Activated CD8-positive, alpha-beta T cell treated with anti-CD3 and anti-CD28 coated beads, Interleukin-2, amount 10 ng/mL, durations not matched to agents 7 days and 5 days (primary cell): Measurements from ENCODE around the gene AKT1S1. TPM values are rescaled to one million over a fixed set of nuclear protein-coding genes. Genes with fewer than 3 reads are reported as not detected.

ENCODE experiments used
- ATAC-seq: fragments of 150-1000 bp; cut with Tn5 transposase; one replicate; pipeline ENCODE4 v1.10.0; 2021; ENCODE audit warnings: moderate library complexity
- CTCF ChIA-PET: fragments of 350-600 bp; sonication (Branson Sonifier 250); formaldehyde crosslinking; loops from one replicate; lab custom pipeline; 2021; ENCODE audit warnings: antibody characterized with exemption; lab: Charles Lee
- POLR2A ChIA-PET: fragments of 350-600 bp; sonication (Branson Sonifier 250); formaldehyde crosslinking; loops from one replicate; lab custom pipeline; 2021; ENCODE audit warnings: antibody characterized with exemption; lab: Charles Lee
- DNase-seq: peaks from one replicate; pipeline ENCODE4 v3.0.0-alpha.2; 2020
- H3K27ac Mint-ChIP-seq: one replicate; pipeline ENCODE4 v1.8.0; 2021; ENCODE audit warnings: mild to moderate bottlenecking, mixed read lengths
- H3K27me3 Mint-ChIP-seq: one replicate; pipeline ENCODE4 v1.8.0; 2021; ENCODE audit warnings: low read depth, mixed read lengths
- H3K36me3 Mint-ChIP-seq: one replicate; pipeline ENCODE4 v1.8.0; 2021; ENCODE audit warnings: low read depth, mixed read lengths
- H3K4me1 Mint-ChIP-seq: one replicate; pipeline ENCODE4 v1.8.0; 2021; ENCODE audit warnings: low read depth, mixed read lengths
- H3K4me3 Mint-ChIP-seq: one replicate; pipeline ENCODE4 v1.8.0; 2021; ENCODE audit warnings: mild to moderate bottlenecking, mixed read lengths
- H3K9me3 Mint-ChIP-seq: one replicate; pipeline ENCODE4 v1.8.0; 2022; ENCODE audit warnings: mixed read lengths; ENCODE audit not compliant: insufficient read depth
- total RNA-seq, 2 experiments: library from RNA; stranded (reverse); gene quantifications; one replicate each; pipeline ENCODE4 v1.2.3, GENCODE V29; 2021

AKT1S1 gene
- total RNA-seq, 2 experiments from 2014 or later = 15.6 to 16.4 TPM

- CTCF ChIA-PET = interaction anchor here (0.8 to 1.5 kb wide), 2 partner anchors 10 to 11 kb away, joined by 3 to 4 read pairs; no protein-coding TSS in a partner anchor
- Mint-ChIP-seq H3K9me3 (no peaks in the 10 kb centered on the region), H3K4me3 (no peak overlapping the region), H3K36me3 (peaks cover 42% of the 10 kb centered on the region), H3K4me1 (peaks cover 30% of the 10 kb centered on the region), H3K27ac (no peak overlapping the region), H3K27me3 (no peaks in the 10 kb centered on the region)
- POLR2A ChIA-PET = no interaction called here
- DNase-seq (no peak), ATAC-seq (no peak)
Measured at GRCh38 chr19:49879243-49879963, 2.2 kb upstream of the AKT1S1 start.

- CTCF ChIA-PET = no interaction called here
Measured at GRCh38 chr19:49878744-49879070, 1.6 kb upstream of the AKT1S1 start.

GRCh38 chr19:49877879-49878743, 956 bp upstream of the AKT1S1 start:
- POLR2A ChIA-PET = interaction anchor here (1.1 to 1.9 kb wide), 5 partner anchors 9 to 51 kb away, joined by 3 to 14 read pairs (median 8); partner anchors contain the start of genes ATF5, NUP62, PNKP and PTOV1
- Mint-ChIP-seq H3K9me3 (no peaks in the 10 kb centered on the region), H3K36me3 (peaks cover 32% of the 10 kb centered on the region), H3K4me1 (peaks cover 30% of the 10 kb centered on the region), H3K27ac (no peak overlapping the region), H3K4me3 (no peak overlapping the region), H3K27me3 (no peaks in the 10 kb centered on the region)
- peak; percentile 99 for DNase-seq
- CTCF ChIA-PET = no interaction called here
- peak; percentile 75 for ATAC-seq

More at GRCh38 chr19:49878744-49879070, 1.6 kb upstream of the AKT1S1 start:
- Mint-ChIP-seq H3K4me3 (no peak overlapping the region), H3K27me3 (no peaks in the 10 kb centered on the region), H3K9me3 (no peaks in the 10 kb centered on the region), H3K36me3 (peaks cover 38% of the 10 kb centered on the region), H3K4me1 (peaks cover 30% of the 10 kb centered on the region), H3K27ac (no peak overlapping the region)
- no peak for ATAC-seq
- no peak for DNase-seq
- POLR2A ChIA-PET = interaction anchor here (1.4 kb wide), 1 partner anchor 9 kb away, joined by 3 read pairs; no protein-coding TSS in a partner anchor

- Mint-ChIP-seq H3K27me3 (no peaks in the 10 kb centered on the region), H3K4me1 (peaks cover 40% of the 10 kb centered on the region), H3K4me3 (no peak overlapping the region), H3K27ac (no peak overlapping the region), H3K9me3 (no peaks in the 10 kb centered on the region), H3K36me3 (peaks cover 19% of the 10 kb centered on the region)
- ChIA-PET POLR2A (interaction anchor here (0.6 to 1.9 kb wide), 12 partner anchors 9 to 461 kb away, joined by 3 to 14 read pairs (median 5); partner anchors contain the start of genes ATF5, FUZ, NUP62 and PNKP), CTCF (interaction anchor here (0.5 to 1.4 kb wide), 3 partner anchors 29 to 306 kb away, joined by 3 to 4 read pairs (median 3); no protein-coding TSS in a partner anchor)
- ATAC-seq = peak; percentile 64
- peak; percentile 98 for DNase-seq
Measured at GRCh38 chr19:49876422-49877019, 634 bp downstream of the AKT1S1 start.

GRCh38 chr19:49875857-49876421, 1.2 kb downstream of the AKT1S1 start:
- Mint-ChIP-seq H3K4me3 (no peak overlapping the region), H3K9me3 (no peaks in the 10 kb centered on the region), H3K36me3 (peaks cover 17% of the 10 kb centered on the region), H3K27ac (no peak overlapping the region), H3K27me3 (no peaks in the 10 kb centered on the region), H3K4me1 (peaks cover 45% of the 10 kb centered on the region)
- ChIA-PET CTCF (interaction anchor here (1.4 kb wide), 1 partner anchor 28 kb away, joined by 4 read pairs; no protein-coding TSS in a partner anchor), POLR2A (interaction anchor here (1.0 to 1.9 kb wide), 8 partner anchors 9 to 285 kb away, joined by 3 to 14 read pairs (median 5); partner anchors contain the start of genes ATF5, FUZ, NUP62 and PRR12)
- DNase-seq = peak; percentile 64
- ATAC-seq = no peak

- Mint-ChIP-seq H3K36me3 (peaks cover 10% of the 10 kb centered on the region), H3K9me3 (no peaks in the 10 kb centered on the region), H3K4me3 (no peak overlapping the region), H3K4me1 (peaks cover 52% of the 10 kb centered on the region), H3K27ac (no peak overlapping the region), H3K27me3 (no peaks in the 10 kb centered on the region)
- ChIA-PET POLR2A (interaction anchor here (1.4 to 1.5 kb wide), 3 partner anchors 8 to 285 kb away, joined by 4 to 7 read pairs (median 6); partner anchors contain the start of genes PRR12 and PTOV1), CTCF (interaction anchor here (1.6 kb wide), 1 partner anchor 15 kb away, joined by 4 read pairs; no protein-coding TSS in a partner anchor)
- DNase-seq (no peak), ATAC-seq (no peak)
Measured at GRCh38 chr19:49875177-49875576, 2.0 kb downstream of the AKT1S1 start.

- ChIA-PET POLR2A (interaction anchor here (1.4 to 1.5 kb wide), 3 partner anchors 8 to 284 kb away, joined by 4 to 7 read pairs (median 6); partner anchors contain the start of genes PRR12 and PTOV1), CTCF (interaction anchor here (1.6 kb wide), 1 partner anchor 16 kb away, joined by 4 read pairs; no protein-coding TSS in a partner anchor)
- H3K27ac Mint-ChIP-seq = no peak overlapping the region
- ATAC-seq (no peak), DNase-seq (no peak)
- no peak overlapping the region for H3K4me3 Mint-ChIP-seq
- H3K27me3 Mint-ChIP-seq = no peaks in the 10 kb centered on the region
- peaks cover 52% of the 10 kb centered on the region for H3K4me1 Mint-ChIP-seq
- H3K36me3 Mint-ChIP-seq = peaks cover 8% of the 10 kb centered on the region
- H3K9me3 Mint-ChIP-seq = no peaks in the 10 kb centered on the region
Measured at GRCh38 chr19:49874503-49875157, 2.5 kb downstream of the AKT1S1 start.

GRCh38 chr19:49873834-49874233, 3.3 kb downstream of the AKT1S1 start:
- Mint-ChIP-seq H3K4me1 (peaks cover 45% of the 10 kb centered on the region), H3K4me3 (no peak overlapping the region), H3K27ac (no peak overlapping the region), H3K27me3 (no peaks in the 10 kb centered on the region), H3K36me3 (peaks cover 4% of the 10 kb centered on the region), H3K9me3 (no peaks in the 10 kb centered on the region)
- DNase-seq = no peak
- POLR2A ChIA-PET = no interaction called here
- CTCF ChIA-PET = interaction anchor here (1.6 kb wide), 1 partner anchor 16 kb away, joined by 4 read pairs; no protein-coding TSS in a partner anchor
- ATAC-seq = no peak

GRCh38 chr19:49873129-49873521, 4.0 kb downstream of the AKT1S1 start:
- ChIA-PET POLR2A (no interaction called here), CTCF (no interaction called here)
- Mint-ChIP-seq H3K36me3 (peaks cover 2% of the 10 kb centered on the region), H3K27ac (no peak overlapping the region), H3K4me1 (peaks cover 38% of the 10 kb centered on the region), H3K27me3 (no peaks in the 10 kb centered on the region), H3K9me3 (no peaks in the 10 kb centered on the region), H3K4me3 (no peak overlapping the region)
- DNase-seq (no peak), ATAC-seq (no peak)

GRCh38 chr19:49872245-49873128, 4.7 kb downstream of the AKT1S1 start:
- no peaks in the 10 kb centered on the region for H3K9me3 Mint-ChIP-seq
- peak overlapping the region; percentile 74 for H3K27ac Mint-ChIP-seq
- H3K4me1 Mint-ChIP-seq = peaks cover 35% of the 10 kb centered on the region
- ChIA-PET POLR2A (interaction anchor here (0.6 kb wide), 1 partner anchor 10 kb away, joined by 3 read pairs; no protein-coding TSS in a partner anchor), CTCF (no interaction called here)
- DNase-seq (no peak), ATAC-seq (no peak)
- no peaks in the 10 kb centered on the region for H3K27me3 Mint-ChIP-seq
- H3K4me3 Mint-ChIP-seq = no peak overlapping the region
- H3K36me3 Mint-ChIP-seq = no peaks in the 10 kb centered on the region
